GM18517 (cell line): ENCODE measurements around the gene UCHL5.
A peak's percentile ranks its signal among the peaks of the same experiment; 100 is the strongest.
"Not testable (repeated sequence)": the region's sequence is repeated elsewhere in the genome, so short reads cannot be mapped to it uniquely, and the experiment has no call there.

Experiments
- ATAC-seq: cut with Tn5 transposase; IDR thresholded peaks from one replicate; pipeline ENCODE4 v1.9.1; 2021; ENCODE audit warnings: mild to moderate bottlenecking, moderate library complexity; ENCODE audit not compliant: unreplicated experiment

UCHL5 gene

GRCh38 chr1:193013005-193013404 lies 46.2 kb downstream of the UCHL5 start:
- no peak for ATAC-seq

- ATAC-seq: no peak
These were observed 47.8 kb downstream of the UCHL5 start for GRCh38 chr1:193011406-193011805.

- ATAC-seq: no peak
These were observed 49.7 kb downstream of the UCHL5 start for GRCh38 chr1:193009501-193009900.

- no peak for ATAC-seq
These were observed 53.4 kb downstream of the UCHL5 start for GRCh38 chr1:193005785-193006184.

GRCh38 chr1:192998536-192998935 lies 60.6 kb downstream of the UCHL5 start:
- ATAC-seq: no peak

- no peak for ATAC-seq
These were observed 65.0 kb downstream of the UCHL5 start for GRCh38 chr1:192994141-192994540.

- no peak for ATAC-seq
These were observed 65.6 kb downstream of the UCHL5 start for GRCh38 chr1:192993426-192994085.

GRCh38 chr1:192986748-192987334 lies 72.3 kb downstream of the UCHL5 start:
- not testable (repeated sequence) for ATAC-seq

GRCh38 chr1:192986110-192986747 lies 72.9 kb downstream of the UCHL5 start:
- no peak for ATAC-seq

GRCh38 chr1:192984080-192984479 lies 75.1 kb downstream of the UCHL5 start:
- ATAC-seq: no peak

GRCh38 chr1:192983349-192983980 lies 75.7 kb downstream of the UCHL5 start:
- peak; percentile 91 for ATAC-seq

- no peak for ATAC-seq
These were observed 78.3 kb downstream of the UCHL5 start for GRCh38 chr1:192980856-192981255.

- ATAC-seq: not testable (repeated sequence)
These were observed 78.8 kb downstream of the UCHL5 start for GRCh38 chr1:192980334-192980733.

- ATAC-seq: no peak
These were observed 79.6 kb downstream of the UCHL5 start for GRCh38 chr1:192979542-192979941.

GRCh38 chr1:192978195-192978710 lies 80.9 kb downstream of the UCHL5 start:
- ATAC-seq: no peak

- ATAC-seq: no peak
These were observed 82.0 kb downstream of the UCHL5 start for GRCh38 chr1:192977089-192977706.

- no peak for ATAC-seq
These were observed 82.6 kb downstream of the UCHL5 start for GRCh38 chr1:192976576-192976975.

GRCh38 chr1:192974701-192975100 lies 84.5 kb downstream of the UCHL5 start:
- ATAC-seq: no peak

GRCh38 chr1:192973988-192974387 lies 85.2 kb downstream of the UCHL5 start:
- ATAC-seq: no peak

- no peak for ATAC-seq
These were observed 86.0 kb downstream of the UCHL5 start for GRCh38 chr1:192973202-192973601.

- no peak for ATAC-seq
These were observed 90.1 kb downstream of the UCHL5 start for GRCh38 chr1:192969091-192969490.
